Hematopoietic multipotent progenitor cell treated with erythropoietin and hydrocortisone succinate and interleukin-3 and kit ligand, for 6 days (in vitro differentiated cells): ENCODE data around the gene TLE3.

Experiments
- DNase-seq: peaks from one replicate; pipeline ENCODE4 v3.0.0-alpha.2; 2015

Gene TLE3

GRCh38 chr15:70082281-70082900 is 15.3 kb downstream of the TLE3 start:
- DNase-seq = no peak

DNA sequence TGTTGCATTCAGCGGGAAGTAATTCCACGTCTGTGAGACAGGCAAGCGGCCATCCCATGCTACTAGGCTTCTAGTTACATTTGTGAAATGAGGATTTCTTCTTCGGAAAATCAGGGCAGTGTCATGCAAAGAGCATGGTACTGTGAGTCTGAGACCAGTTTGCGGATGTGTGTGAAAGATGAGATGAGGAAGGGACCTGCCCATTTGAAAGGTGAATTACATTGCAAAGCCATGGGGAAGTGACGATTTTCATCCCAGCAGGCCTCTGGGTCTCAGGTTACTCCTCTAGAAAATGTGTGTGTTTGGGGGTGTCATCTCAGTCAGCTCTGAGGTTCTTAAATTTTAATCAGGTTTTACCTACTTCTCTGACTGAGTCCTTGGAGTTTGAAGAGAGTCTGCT is 16.1 kb downstream of the TLE3 start:
- no peak for DNase-seq

GRCh38 chr15:70080347-70080746 is 17.4 kb downstream of the TLE3 start:
- DNase-seq = no peak

DNA sequence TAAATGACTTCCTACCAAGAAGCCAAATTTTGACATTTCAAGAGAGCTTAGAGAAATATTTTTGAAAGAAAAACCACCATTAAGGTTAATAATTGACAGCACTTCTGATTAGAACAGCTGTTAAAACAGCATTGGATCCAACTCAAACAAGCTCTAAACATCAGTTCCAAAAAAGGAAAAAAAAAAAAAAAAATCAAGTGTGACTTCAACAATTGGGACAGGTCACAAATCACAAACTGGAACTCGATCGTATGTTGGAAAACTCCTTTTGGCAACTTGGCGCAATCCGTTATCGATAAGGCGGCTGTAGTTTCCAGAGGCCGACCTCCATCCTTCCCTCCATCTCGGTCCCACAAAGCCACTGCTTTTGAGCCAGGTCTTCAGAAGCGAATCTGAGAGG is 17.8 kb downstream of the TLE3 start:
- DNase-seq = no peak

DNA sequence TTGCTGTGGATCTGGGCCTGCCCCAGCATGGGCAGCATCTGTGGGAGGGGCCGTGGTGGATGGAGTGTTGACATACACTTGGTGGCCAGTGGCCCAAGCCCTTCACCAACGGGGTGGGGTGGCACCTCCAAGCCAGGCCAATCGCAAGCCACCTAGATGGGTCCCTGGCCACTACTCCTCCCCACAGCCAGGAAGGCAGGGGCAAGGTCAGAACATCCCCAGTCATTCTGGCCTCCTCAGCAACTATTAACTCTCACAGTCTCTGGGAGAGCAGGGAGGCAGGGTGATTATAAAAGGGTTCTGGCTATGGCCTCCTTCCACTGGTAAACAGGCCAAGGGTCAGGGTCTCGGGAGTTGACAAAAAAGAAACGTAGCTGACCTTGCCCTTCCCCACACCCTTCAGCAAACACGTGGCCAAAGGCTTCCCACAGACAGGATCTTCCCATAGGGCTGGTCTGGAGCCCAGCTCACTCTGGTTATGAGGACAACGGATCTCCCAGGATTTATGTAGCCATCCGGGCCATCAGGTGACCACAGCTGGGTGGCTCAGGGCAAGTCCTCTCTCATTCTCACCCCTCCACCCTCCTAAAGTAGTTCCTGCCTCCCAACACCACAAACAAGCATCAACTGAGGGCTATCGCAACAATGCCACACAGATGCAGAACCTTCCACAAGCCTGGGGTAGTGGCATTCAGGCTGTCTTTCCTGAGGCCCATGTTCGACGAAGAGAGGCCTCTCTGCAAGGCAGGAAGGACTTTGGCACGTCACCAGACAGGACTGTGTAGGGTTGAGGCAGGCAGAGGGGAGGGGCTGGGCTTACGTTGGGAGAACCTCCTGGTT is 18.9 kb downstream of the TLE3 start:
- DNase-seq = no peak

- DNase-seq = no peak
Observed at GRCh38 chr15:70077188-70078147, 20.2 kb downstream of the TLE3 start.

- no peak for DNase-seq
Observed at GRCh38 chr15:70074380-70074779, 23.3 kb downstream of the TLE3 start.

DNA sequence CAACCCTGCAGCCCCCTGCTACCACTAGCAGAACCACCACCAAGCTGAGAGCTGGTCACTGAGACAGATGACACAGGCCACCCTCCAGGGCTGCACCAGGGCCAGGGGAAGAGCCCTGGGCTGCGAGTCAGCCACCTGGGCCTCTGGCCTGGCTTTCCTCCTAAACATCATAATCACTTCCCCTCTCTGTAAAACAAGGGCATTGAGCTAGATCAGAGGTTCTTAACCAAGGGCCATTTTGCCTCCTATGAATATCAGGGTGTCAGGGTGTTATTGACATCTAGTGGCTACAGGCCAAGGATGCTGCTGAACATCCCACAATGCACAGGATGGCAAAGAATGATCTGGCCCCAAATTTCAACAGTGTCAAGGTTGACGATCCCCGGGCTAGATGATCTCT is 25.2 kb downstream of the TLE3 start:
- no peak for DNase-seq

- no peak for DNase-seq
Observed at GRCh38 chr15:70071799-70072198, 25.9 kb downstream of the TLE3 start.

GRCh38 chr15:70069716-70070115 is 28.0 kb downstream of the TLE3 start:
- no peak for DNase-seq

DNA sequence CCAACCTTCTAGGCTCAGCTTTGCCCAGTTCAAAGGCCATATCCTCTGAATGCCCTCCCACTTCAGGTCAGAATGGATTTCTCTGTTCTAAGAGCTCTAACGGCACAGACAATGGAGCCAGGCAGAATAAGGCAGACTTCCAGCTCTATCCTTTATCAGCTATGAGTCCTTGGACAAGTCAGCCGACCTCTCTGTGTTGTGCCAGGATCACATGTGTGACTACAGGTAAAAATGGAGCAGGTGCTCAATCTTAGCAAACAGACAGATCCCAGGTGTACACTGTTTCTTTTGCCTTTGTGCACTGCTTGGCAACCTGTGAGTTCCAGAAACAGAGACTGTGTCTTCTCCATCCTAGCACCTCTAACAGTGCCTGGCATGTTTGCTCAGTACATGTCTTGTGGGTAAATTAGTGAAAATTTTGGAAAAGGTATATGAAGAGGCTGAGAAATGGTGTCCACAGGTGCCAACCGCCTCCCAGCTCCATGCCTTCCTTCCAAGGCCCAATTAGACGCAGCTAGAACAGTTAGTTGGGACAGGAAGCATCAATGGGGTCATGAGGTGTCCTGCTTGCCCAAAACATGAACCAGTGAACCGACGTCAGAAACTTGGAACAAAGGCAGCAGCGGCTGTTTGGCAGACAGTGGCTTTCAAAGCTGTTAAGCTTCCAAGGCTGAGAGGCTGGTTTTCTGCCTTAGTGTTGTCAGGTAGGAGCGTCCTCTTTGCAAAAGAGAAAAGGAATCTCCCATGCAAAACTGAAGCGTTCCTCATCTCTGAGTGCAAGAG is 28.7 kb downstream of the TLE3 start:
- DNase-seq = no peak

GRCh38 chr15:70067681-70068080 is 30.0 kb downstream of the TLE3 start:
- DNase-seq = no peak

DNA sequence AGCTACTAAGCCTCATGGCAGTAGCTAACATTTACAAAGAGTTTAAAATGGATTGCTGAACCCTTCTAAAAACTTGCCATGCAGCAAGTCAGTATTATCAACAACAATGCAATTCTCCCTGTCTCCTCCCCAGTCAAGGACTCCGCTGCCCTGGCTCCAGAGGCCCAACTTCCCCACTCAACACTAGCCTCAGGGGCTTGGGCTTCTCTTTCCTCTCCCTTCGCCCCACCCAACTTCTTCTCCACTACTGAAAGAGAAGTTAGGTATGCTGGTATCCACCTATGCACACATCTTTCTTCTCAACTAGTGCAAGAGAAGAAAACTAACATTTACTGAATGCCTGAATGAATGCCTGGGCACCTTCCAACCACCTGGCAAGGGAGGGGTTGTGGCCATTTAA is 30.7 kb downstream of the TLE3 start:
- no peak for DNase-seq

- DNase-seq = no peak
Observed at GRCh38 chr15:70066447-70066846, 31.3 kb downstream of the TLE3 start.

GRCh38 chr15:70066004-70066403 is 31.7 kb downstream of the TLE3 start:
- DNase-seq = no peak

GRCh38 chr15:70065006-70065722 is 32.6 kb downstream of the TLE3 start:
- DNase-seq = no peak

- DNase-seq = no peak
Observed at GRCh38 chr15:70064441-70064840, 33.3 kb downstream of the TLE3 start.

- DNase-seq = no peak
Observed at GRCh38 chr15:70063980-70064379, 33.7 kb downstream of the TLE3 start.

DNA sequence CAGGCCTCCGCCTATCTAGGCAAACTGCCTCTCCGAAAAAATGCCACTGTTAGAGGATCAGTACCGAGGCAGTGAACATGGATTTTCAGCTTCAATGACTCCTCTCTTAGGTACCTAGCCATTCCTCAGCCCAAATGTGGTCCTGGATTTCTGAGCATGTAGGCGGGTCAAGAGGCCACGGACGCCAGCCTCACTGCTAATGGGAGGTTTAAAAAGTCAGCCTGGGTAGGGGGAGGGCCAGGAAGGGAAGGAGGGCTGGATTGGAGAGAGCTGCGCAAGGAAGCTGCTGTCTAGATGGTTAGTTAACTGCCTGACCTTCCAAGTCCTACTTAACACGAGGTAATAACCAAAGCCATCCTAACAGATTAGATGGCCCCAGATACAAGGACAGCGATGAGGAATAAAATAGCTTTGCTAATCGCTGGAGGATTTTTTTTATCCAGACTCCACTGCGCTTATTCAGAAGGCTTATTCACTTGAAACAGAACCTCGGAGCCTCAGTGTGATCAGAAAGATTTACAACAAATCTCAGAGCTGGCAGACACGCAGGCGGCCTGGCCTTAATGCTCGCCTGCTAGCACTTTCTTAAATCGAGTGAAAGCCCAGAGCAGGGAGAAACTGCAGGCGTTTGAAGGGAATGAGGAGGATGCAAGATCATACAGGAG is 34.3 kb downstream of the TLE3 start:
- no peak for DNase-seq

DNA sequence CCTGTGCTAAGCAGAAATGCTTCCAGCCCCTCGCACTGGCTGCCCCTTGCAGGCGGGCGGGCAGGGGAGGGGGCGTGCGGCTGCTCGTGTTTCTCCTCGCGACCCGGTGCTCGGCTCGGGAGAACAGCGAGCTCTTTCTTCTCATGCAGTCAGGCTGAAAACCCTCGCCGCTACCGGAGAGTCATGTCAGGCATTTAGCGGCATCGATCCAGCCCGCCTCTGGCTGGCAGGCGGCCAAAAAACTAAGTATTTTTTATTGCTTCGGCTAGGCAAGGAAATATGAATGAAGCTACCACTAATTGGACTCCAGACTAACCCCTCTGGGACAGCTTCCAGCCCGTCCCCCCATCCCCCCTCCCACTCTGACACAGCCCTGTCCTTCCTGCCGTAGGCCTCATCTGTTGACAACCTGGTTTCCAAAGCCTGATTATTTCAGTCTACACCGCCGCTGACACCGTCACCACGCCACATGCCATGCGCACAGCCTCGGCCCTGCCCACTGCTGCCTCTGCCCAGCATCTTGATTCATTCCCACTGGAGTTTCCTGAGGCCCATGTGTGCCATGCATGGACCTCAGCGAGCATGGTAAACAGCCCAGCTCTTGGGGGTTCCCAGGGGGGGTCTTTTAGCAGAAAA is 35.3 kb downstream of the TLE3 start:
- DNase-seq = no peak
